B cell (primary cell): Measurements from ENCODE around the gene CLECL1. TPM values are rescaled to one million over a fixed set of nuclear protein-coding genes. Genes with fewer than 3 reads are reported as not detected.

ENCODE experiments used
- ATAC-seq: fragments of 200-7000 bp; cut with Tn5 transposase; one replicate; pipeline ENCODE4 v1.10.0; 2021; ENCODE audit warnings: low read depth, mild to moderate bottlenecking, moderate number of reproducible peaks, moderate library complexity
- CTCF ChIA-PET: fragments of 350-600 bp; sonication (Branson Sonifier 250); formaldehyde crosslinking; loops from one replicate; lab custom pipeline; 2021; ENCODE audit warnings: antibody characterized with exemption, inconsistent platforms; lab: Charles Lee
- POLR2A ChIA-PET: fragments of 350-600 bp; sonication (Branson Sonifier 250); formaldehyde crosslinking; loops from one replicate; lab custom pipeline; 2021; ENCODE audit warnings: antibody characterized with exemption; lab: Charles Lee
- DNase-seq: peaks from one replicate; pipeline ENCODE4 v3.0.0; 2013
- H2AFZ ChIP-seq: 2 replicates; pipeline ENCODE4 v1.6.1; 2012; ENCODE audit warnings: mild to moderate bottlenecking, low read depth, low read length; ENCODE audit not compliant: insufficient read depth, poor library complexity, severe bottlenecking
- H3K27ac ChIP-seq, 2 donors: 1 replicate in 1 of 2; 2 replicates in 1 of 2; pipeline ENCODE4 v1.5.1; 2012 to 2013; ENCODE audit warnings: low read length in 2 of 2, mild to moderate bottlenecking in 2 of 2, moderate library complexity in 1 of 2
- H3K27me3 ChIP-seq, 4 experiments: fragments of 200-600 bp in 1 of 4; sonication (generic) in 1 of 4; replicated peaks in 1 of 4; 1 replicate in 2 of 4; 2 replicates in 2 of 4; pipeline versions ENCODE4 v1.6.1 to v1.7.0; 2013 to 2016; ENCODE audit warnings: low read length in 3 of 4, mild to moderate bottlenecking in 2 of 4, mixed read lengths in 1 of 4, moderate library complexity in 1 of 4; ENCODE audit not compliant: insufficient read depth in 4 of 4, control insufficient read depth in 3 of 4; ENCODE audit errors: control extremely low read depth in 1 of 4
- H3K36me3 ChIP-seq, 2 experiments: replicated peaks in 1 of 2; 1 replicate in 1 of 2; 2 replicates in 1 of 2; pipeline versions ENCODE4 v1.6.1 to v1.7.1; 2013; ENCODE audit warnings: low read length in 1 of 2; ENCODE audit not compliant: insufficient read depth in 2 of 2, control insufficient read depth in 1 of 2; ENCODE audit errors: control extremely low read depth in 1 of 2, extremely low read depth in 1 of 2
- H3K4me1 ChIP-seq, 2 donors: fragments of 200-600 bp in 1 of 2; sonication (generic) in 1 of 2; 1 replicate in 1 of 2; 2 replicates in 1 of 2; pipeline versions ENCODE4 v1.5.1 to v1.6.1; 2013 to 2017; ENCODE audit warnings: low read length in 2 of 2; ENCODE audit not compliant: control insufficient read depth in 2 of 2, insufficient read depth in 2 of 2
- H3K4me2 ChIP-seq: replicated peaks from 2 replicates; pipeline ENCODE3; 2012; ENCODE audit warnings: mild to moderate bottlenecking, low read depth, low read length; ENCODE audit not compliant: poor library complexity, severe bottlenecking
- H3K4me3 ChIP-seq, 5 experiments: fragments of 200-600 bp in 1 of 5; sonication (generic) in 1 of 5; 1 replicate in 3 of 5; 2 replicates in 2 of 5; pipeline versions ENCODE4 v1.5.1 to v1.7.0; 2011 to 2016; ENCODE audit warnings: low read length in 4 of 5, mild to moderate bottlenecking in 4 of 5, low read depth in 2 of 5, control low read depth in 1 of 5, moderate library complexity in 1 of 5; ENCODE audit not compliant: insufficient read depth in 1 of 5; ENCODE audit errors: control extremely low read depth in 1 of 5, extremely low read depth in 1 of 5
- H3K79me2 ChIP-seq: fragments of 200-600 bp; sonication (generic); one replicate; pipeline ENCODE4 v1.6.0; 2016; ENCODE audit warnings: low read length; ENCODE audit not compliant: control insufficient read depth, insufficient read depth
- H3K9ac ChIP-seq: fragments of 200-600 bp; sonication (generic); 2 replicates; pipeline ENCODE4 v1.6.1; 2017; ENCODE audit warnings: mild to moderate bottlenecking, low read length, moderate library complexity
- H3K9me3 ChIP-seq, 3 donors: one replicate each; pipeline versions ENCODE4 v1.6.1 to v1.7.1; 2013; ENCODE audit warnings: low read length in 2 of 3; ENCODE audit not compliant: control insufficient read depth in 2 of 3, insufficient read depth in 1 of 3; ENCODE audit errors: control extremely low read depth in 1 of 3
- H4K20me1 ChIP-seq: 2 replicates; pipeline ENCODE4 v1.6.0; 2012; ENCODE audit warnings: mild to moderate bottlenecking, low read length; ENCODE audit not compliant: insufficient read depth, control insufficient read depth, poor library complexity, severe bottlenecking
- H3K27ac Mint-ChIP-seq: one replicate; pipeline ENCODE4 v1.8.0; 2021; ENCODE audit warnings: mixed read lengths
- H3K27me3 Mint-ChIP-seq: one replicate; pipeline ENCODE4 v1.8.0; 2021; ENCODE audit warnings: mixed read lengths
- H3K4me1 Mint-ChIP-seq: one replicate; pipeline ENCODE4 v1.8.0; 2021; ENCODE audit warnings: mixed read lengths
- H3K4me3 Mint-ChIP-seq: one replicate; pipeline ENCODE4 v1.8.0; 2021; ENCODE audit warnings: mixed read lengths
- H3K9me3 Mint-ChIP-seq: one replicate; pipeline ENCODE4 v1.8.0; 2022; ENCODE audit warnings: mixed read lengths; ENCODE audit not compliant: insufficient read depth
- EZH2 ChIP-seq: IDR thresholded peaks from 2 replicates; pipeline ENCODE4 v1.6.1; 2012; ENCODE audit warnings: borderline replicate concordance, low read depth, mild to moderate bottlenecking, moderate library complexity, low read length; ENCODE audit not compliant: insufficient read depth, poor library complexity, severe bottlenecking
- WGBS: methylation state at CpG from one replicate; pipeline ENCODE4 v1.1.5; 2013; ENCODE audit warnings: missing lambda C conversion rate; ENCODE audit not compliant: insufficient coverage; 5-methylcytosine and 5-hydroxymethylcytosine counted together
- intact Hi-C: fragments of 100-400 bp; cut with micrococcal nuclease; formaldehyde crosslinking; loops from one replicate; pipeline ENCODE4 v1.10.0; 2022
- polyA plus RNA-seq: library from polyadenylated mRNA; depleted of rRNA; stranded (reverse); fragments of >200 nt; gene quantifications from 2 replicates; pipeline ENCODE4 v1.2.3, GENCODE V29; 2012
- total RNA-seq, 2 donors: library from RNA; stranded (reverse); fragments of 120-200 nt in 1 of 2; gene quantifications; 1 replicate in 1 of 2; 2 replicates in 1 of 2; pipeline versions ENCODE4 v1.2.3 to v1.2.4, GENCODE V29; 2013 to 2022
- TF ChIP-seq, protein P1 (sequence below): fragments of 200-600 bp; IDR thresholded peaks from one replicate; pipeline ENCODE4 v1.8.0; 2022; ENCODE audit warnings: antibody characterized with exemption, mild to moderate bottlenecking

CLECL1 gene
- total and polyA plus RNA-seq, 2 donors (not counting 1 experiment from before 2014, with no cell fraction given) = 30.7 to 51.4 TPM

DNA sequence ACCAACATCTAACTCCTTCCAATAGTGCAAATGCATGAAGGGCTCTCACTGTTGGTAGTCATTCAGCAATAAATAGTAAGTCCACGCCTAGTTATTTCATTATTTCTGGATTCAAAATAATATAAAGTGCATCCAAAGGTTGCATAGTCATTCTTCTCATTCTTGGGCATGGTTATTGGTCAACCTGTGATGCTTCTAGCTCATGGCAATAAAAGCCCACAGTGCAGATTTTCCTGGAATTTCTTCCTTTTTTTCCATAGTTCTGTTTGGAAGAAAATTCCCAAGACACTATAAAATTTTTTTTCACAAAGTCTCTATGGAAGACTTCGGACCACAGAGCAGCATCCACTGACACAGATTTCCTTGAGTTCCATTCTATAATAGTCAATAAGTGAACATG is 20.2 kb upstream of the CLECL1 start:
- TF ChIP-seq, protein P1, sequence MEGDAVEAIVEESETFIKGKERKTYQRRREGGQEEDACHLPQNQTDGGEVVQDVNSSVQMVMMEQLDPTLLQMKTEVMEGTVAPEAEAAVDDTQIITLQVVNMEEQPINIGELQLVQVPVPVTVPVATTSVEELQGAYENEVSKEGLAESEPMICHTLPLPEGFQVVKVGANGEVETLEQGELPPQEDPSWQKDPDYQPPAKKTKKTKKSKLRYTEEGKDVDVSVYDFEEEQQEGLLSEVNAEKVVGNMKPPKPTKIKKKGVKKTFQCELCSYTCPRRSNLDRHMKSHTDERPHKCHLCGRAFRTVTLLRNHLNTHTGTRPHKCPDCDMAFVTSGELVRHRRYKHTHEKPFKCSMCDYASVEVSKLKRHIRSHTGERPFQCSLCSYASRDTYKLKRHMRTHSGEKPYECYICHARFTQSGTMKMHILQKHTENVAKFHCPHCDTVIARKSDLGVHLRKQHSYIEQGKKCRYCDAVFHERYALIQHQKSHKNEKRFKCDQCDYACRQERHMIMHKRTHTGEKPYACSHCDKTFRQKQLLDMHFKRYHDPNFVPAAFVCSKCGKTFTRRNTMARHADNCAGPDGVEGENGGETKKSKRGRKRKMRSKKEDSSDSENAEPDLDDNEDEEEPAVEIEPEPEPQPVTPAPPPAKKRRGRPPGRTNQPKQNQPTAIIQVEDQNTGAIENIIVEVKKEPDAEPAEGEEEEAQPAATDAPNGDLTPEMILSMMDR = no peak
- TF ChIP-seq EZH2 = no peak
- H4K20me1 ChIP-seq = peaks cover 34% of the 10 kb centered on the region
- H3K79me2 ChIP-seq = peaks cover 37% of the 10 kb centered on the region
- Mint-ChIP-seq H3K27ac (no peak overlapping the region), H3K4me3 (no peak overlapping the region), H3K4me1 (peaks cover 49% of the 10 kb centered on the region), H3K27me3 (no peaks in the 10 kb centered on the region), H3K9me3 (no peaks in the 10 kb centered on the region)
- H3K36me3 ChIP-seq = peaks cover 22 to 45% of the 10 kb centered on the region in 2 experiments
- DNase-seq = no peak
- H3K27ac ChIP-seq = no peak overlapping the region
- no CpG with 5 or more reads among the region's 2 CpGs for WGBS
- H2AFZ ChIP-seq = no peak overlapping the region
- no peaks in the 10 kb centered on the region for H3K9me3 ChIP-seq
- no peak overlapping the region for H3K9ac ChIP-seq
- H3K4me2 ChIP-seq = no peak overlapping the region
- POLR2A ChIA-PET = no interaction called here
- no peak for ATAC-seq
- H3K4me1 ChIP-seq = peaks cover 20 to 31% of the 10 kb centered on the region in 2 donors
- intact Hi-C loops = loop anchor here (5.0 kb wide), 1 partner anchor 189 kb away; no protein-coding TSS in a partner anchor
- H3K4me3 ChIP-seq = no peak overlapping the region
- H3K27me3 ChIP-seq = no peaks in the 10 kb centered on the region
- CTCF ChIA-PET = interaction anchor here (1.1 to 21.1 kb wide), 9 partner anchors 7 to 119 kb away, joined by 3 to 629 read pairs (median 29); partner anchors contain the start of gene CD69

DNA sequence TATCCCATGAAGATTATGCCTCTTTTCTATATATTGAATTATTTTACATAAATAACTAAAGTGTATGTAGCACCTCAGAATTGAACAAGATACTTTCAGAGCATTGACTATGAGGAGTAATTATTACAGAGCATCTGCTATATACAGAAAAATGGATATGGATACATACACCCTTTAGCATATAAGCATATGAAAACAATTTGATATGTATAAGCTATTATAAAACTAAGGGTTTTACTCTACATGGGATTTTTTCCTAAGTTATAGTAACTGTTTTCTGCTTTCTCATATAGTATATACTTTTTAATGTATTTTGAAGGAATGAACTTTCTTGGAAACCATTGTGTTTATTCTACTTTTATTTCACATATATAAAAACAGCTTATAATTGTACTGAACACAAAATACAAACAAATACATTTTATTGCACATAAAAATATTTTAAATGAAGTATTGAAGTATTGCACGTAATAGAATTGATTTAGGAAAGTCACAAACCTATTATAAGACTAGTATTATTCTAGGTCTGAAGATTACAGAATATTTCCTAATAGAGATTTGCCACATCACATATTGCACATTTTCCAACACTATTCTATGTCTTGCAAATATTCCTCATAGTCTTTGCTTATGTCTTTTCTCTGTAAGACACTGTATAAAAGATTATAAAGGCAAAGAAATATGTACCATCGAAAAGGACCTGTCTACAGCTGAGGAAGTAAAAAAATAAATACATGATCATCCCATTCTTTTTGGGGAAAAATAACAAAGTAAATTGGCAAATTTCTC is 19.4 kb upstream of the CLECL1 start:
- Mint-ChIP-seq H3K9me3 (no peaks in the 10 kb centered on the region), H3K27me3 (no peaks in the 10 kb centered on the region), H3K4me3 (no peak overlapping the region), H3K27ac (no peak overlapping the region), H3K4me1 (peaks cover 42% of the 10 kb centered on the region)
- ATAC-seq (no peak), DNase-seq (no peak)
- peaks cover 27% of the 10 kb centered on the region for H4K20me1 ChIP-seq
- H3K27me3 ChIP-seq = no peaks in the 10 kb centered on the region
- peaks cover 17 to 45% of the 10 kb centered on the region in 2 experiments for H3K36me3 ChIP-seq
- H3K27ac ChIP-seq = no peak overlapping the region
- H3K9me3 ChIP-seq = no peaks in the 10 kb centered on the region
- TF ChIP-seq EZH2 = no peak
- TF ChIP-seq, protein P1 = no peak
- H3K79me2 ChIP-seq = peaks cover 37% of the 10 kb centered on the region
- no peak overlapping the region for H3K9ac ChIP-seq
- H3K4me1 ChIP-seq = peaks cover 15 to 24% of the 10 kb centered on the region in 2 donors
- CTCF ChIA-PET = interaction anchor here (1.1 to 21.1 kb wide), 15 partner anchors 8 to 258 kb away, joined by 3 to 629 read pairs (median 28); partner anchors contain the start of genes CD69, CLEC12B and CLECL1
- no peak overlapping the region for H3K4me3 ChIP-seq
- no peak overlapping the region for H3K4me2 ChIP-seq
- POLR2A ChIA-PET = no interaction called here
- H2AFZ ChIP-seq = no peak overlapping the region
- no CpG with 5 or more reads among the region's 2 CpGs for WGBS
- intact Hi-C loops = loop anchor here (5.0 kb wide), 1 partner anchor 190 kb away; no protein-coding TSS in a partner anchor
